Common myeloid progenitor, CD34-positive (primary cell): ENCODE results near the gene MAL.

Experiments
- CTCF ChIA-PET: fragments of 350-600 bp; sonication (Branson Sonifier 250); formaldehyde crosslinking; loops from one replicate; lab custom pipeline; 2021; ENCODE audit warnings: antibody characterized with exemption; lab: Charles Lee
- POLR2A ChIA-PET: fragments of 350-600 bp; sonication (Branson Sonifier 250); formaldehyde crosslinking; loops from one replicate; lab custom pipeline; 2021; ENCODE audit warnings: antibody characterized with exemption; lab: Charles Lee
- DNase-seq, 3 donors: peaks; one replicate each; pipeline versions ENCODE4 v3.0.0 to v3.0.0-alpha.2; 2013
- H3K27ac ChIP-seq, 2 experiments: 1 replicate in 1 of 2; 2 replicates in 1 of 2; pipeline ENCODE4 v1.7.0; 2013; ENCODE audit warnings: inconsistent platforms in 2 of 2, low read length in 2 of 2, mild to moderate bottlenecking in 2 of 2, low read depth in 1 of 2, moderate library complexity in 1 of 2; ENCODE audit not compliant: severe bottlenecking in 2 of 2, insufficient read depth in 1 of 2, poor library complexity in 1 of 2
- H3K27me3 ChIP-seq, 5 experiments: replicated peaks in 2 of 5; 1 replicate in 3 of 5; 2 replicates in 2 of 5; pipeline versions ENCODE4 v1.6.1 to v1.7.0; 2013; ENCODE audit warnings: low read length in 4 of 5, mild to moderate bottlenecking in 2 of 5, moderate library complexity in 2 of 5, inconsistent platforms in 1 of 5; ENCODE audit not compliant: insufficient read depth in 5 of 5, control insufficient read depth in 4 of 5
- H3K36me3 ChIP-seq, 4 experiments: 1 replicate in 2 of 4; 2 replicates in 2 of 4; pipeline versions ENCODE4 v1.6.1 to v1.7.0; 2013; ENCODE audit warnings: low read length in 3 of 4, control low read depth in 1 of 4, mild to moderate bottlenecking in 1 of 4; ENCODE audit not compliant: control insufficient read depth in 4 of 4, insufficient read depth in 4 of 4
- H3K4me1 ChIP-seq, 4 experiments: 1 replicate in 3 of 4; 2 replicates in 1 of 4; pipeline versions ENCODE4 v1.6.1 to v1.7.1; 2013; ENCODE audit warnings: low read length in 3 of 4, mild to moderate bottlenecking in 3 of 4, control low read depth in 1 of 4, inconsistent platforms in 1 of 4, moderate library complexity in 1 of 4; ENCODE audit not compliant: control insufficient read depth in 4 of 4, insufficient read depth in 4 of 4; ENCODE audit errors: control extremely low read depth in 1 of 4
- H3K4me3 ChIP-seq, 7 experiments: 1 replicate in 4 of 7; 2 replicates in 3 of 7; pipeline versions ENCODE4 v1.5.1 to v1.7.0; 2013; ENCODE audit warnings: mild to moderate bottlenecking in 7 of 7, low read length in 6 of 7, moderate library complexity in 6 of 7, inconsistent platforms in 2 of 7, low read depth in 2 of 7, control low read depth in 1 of 7; ENCODE audit not compliant: insufficient read depth in 4 of 7, control insufficient read depth in 1 of 7; ENCODE audit errors: extremely low read depth in 1 of 7
- H3K9me3 ChIP-seq, 5 experiments: 1 replicate in 4 of 5; 2 replicates in 1 of 5; pipeline versions ENCODE4 v1.6.1 to v1.7.1; 2013; ENCODE audit warnings: low read length in 4 of 5, mild to moderate bottlenecking in 2 of 5, inconsistent platforms in 1 of 5, low read depth in 1 of 5, moderate library complexity in 1 of 5; ENCODE audit not compliant: control insufficient read depth in 4 of 5, insufficient read depth in 2 of 5; ENCODE audit errors: control extremely low read depth in 1 of 5
- WGBS: methylation state at CpG from one replicate; pipeline ENCODE4 v1.1.5; 2013; ENCODE audit not compliant: insufficient coverage; 5-methylcytosine and 5-hydroxymethylcytosine counted together

Gene MAL

DNA sequence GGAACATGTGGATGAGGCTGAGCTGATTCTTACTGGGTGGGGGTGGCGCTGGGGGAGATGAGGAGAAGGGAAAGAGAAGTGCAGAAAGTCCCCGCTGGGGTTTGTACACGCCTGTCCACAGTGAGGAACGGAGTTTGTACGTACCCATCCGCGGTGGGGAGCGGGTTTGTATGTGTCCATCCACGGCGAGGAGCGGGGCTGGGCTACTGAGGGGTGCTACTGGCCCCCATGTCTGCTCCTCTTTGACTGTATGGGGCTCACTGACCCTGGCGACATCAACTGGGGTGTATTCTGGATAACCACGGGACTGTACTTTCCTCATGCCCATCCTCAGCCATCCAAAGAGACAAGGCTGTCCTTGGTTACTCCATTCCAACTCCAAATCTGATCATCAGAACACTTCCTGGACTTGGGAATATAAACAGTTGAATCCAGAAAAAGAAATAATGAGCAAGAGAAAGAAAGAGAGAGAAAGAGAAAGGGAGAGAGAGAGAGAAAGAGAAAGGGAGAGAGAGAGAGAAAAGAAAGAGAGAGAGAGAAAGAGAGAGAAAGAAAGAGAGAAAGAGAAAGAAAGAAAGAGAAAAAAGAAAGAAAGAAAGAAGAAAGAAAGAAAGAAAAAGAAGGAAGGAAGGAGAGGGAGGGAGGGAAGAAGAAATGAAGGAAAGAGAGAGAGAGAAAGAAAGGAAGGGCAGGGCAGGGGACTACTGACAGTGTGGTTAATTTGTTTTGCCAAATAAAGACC is 21.0 kb downstream of the MAL start:
- CTCF ChIA-PET: no interaction called here

DNA sequence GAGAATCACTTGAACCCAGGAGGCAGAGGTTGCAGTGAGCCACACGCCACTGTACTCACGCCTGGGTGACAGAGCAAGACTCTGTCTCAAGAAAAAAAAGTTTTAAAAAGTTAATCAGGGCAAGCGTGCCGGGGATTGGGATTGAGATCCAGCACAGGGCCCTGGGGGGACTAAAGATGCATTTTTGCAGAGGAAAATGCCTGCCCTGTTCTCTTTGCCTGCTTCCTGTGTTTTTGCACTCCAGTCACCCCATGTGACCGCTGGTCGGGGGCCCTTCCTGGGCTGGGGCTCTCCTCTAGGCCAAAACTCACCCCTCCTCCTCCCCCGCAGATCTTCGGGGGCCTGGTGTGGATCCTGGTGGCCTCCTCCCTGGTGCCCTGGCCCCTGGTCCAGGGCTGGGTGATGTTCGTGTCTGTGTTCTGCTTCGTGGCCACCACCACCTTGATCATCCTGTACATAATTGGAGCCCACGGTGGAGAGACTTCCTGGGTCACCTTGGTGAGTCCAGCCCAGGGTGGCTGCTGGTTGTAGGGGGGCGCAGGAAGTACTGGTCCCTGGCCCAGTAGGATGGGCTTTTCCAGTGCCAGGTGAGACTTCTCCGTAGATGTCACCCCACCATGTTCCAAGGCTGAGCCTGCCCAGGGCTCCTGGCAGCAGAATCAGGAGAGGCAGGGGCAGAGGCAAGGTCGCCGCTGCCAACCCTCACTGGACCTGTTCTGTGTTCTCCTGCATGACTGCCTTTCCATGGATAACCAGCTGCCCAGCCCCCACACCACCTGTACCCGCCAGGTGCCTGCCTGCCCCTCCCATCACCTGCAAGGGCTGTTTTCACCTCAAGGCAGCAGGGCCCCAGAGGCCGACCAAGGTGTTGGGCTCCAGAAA is 22.4 kb downstream of the MAL start:
- CTCF ChIA-PET: interaction anchor here (1.3 kb wide), 1 partner anchor 18 kb away, joined by 3 read pairs; no protein-coding TSS in a partner anchor
- Histone ChIP-seq H3K4me3 (no peak overlapping the region), H3K27ac (no peak overlapping the region), H3K4me1 (peaks cover 0 to 30% (median 13%) of the 10 kb centered on the region in 4 experiments), H3K9me3 (no peaks in the 10 kb centered on the region), H3K27me3 (peaks cover 0 to 6% (median 0%) of the 10 kb centered on the region in 5 experiments), H3K36me3 (no peaks in the 10 kb centered on the region)
- POLR2A ChIA-PET: no interaction called here
- no peak for DNase-seq
- WGBS: 79% methylated on average over 14 of the region's 17 CpGs

More for the DNA sequence above, 21.0 kb downstream of the MAL start:
- DNase-seq: no peak
- whole genome bisulfite sequencing: 99% methylated on average over 12 of the region's 13 CpGs
- Histone ChIP-seq H3K27ac (no peak overlapping the region), H3K4me1 (peaks cover 0 to 30% (median 13%) of the 10 kb centered on the region in 4 experiments), H3K36me3 (no peaks in the 10 kb centered on the region), H3K4me3 (no peak overlapping the region), H3K27me3 (peaks cover 0 to 2% (median 0%) of the 10 kb centered on the region in 5 experiments), H3K9me3 (no peaks in the 10 kb centered on the region)
- POLR2A ChIA-PET: no interaction called here

DNA sequence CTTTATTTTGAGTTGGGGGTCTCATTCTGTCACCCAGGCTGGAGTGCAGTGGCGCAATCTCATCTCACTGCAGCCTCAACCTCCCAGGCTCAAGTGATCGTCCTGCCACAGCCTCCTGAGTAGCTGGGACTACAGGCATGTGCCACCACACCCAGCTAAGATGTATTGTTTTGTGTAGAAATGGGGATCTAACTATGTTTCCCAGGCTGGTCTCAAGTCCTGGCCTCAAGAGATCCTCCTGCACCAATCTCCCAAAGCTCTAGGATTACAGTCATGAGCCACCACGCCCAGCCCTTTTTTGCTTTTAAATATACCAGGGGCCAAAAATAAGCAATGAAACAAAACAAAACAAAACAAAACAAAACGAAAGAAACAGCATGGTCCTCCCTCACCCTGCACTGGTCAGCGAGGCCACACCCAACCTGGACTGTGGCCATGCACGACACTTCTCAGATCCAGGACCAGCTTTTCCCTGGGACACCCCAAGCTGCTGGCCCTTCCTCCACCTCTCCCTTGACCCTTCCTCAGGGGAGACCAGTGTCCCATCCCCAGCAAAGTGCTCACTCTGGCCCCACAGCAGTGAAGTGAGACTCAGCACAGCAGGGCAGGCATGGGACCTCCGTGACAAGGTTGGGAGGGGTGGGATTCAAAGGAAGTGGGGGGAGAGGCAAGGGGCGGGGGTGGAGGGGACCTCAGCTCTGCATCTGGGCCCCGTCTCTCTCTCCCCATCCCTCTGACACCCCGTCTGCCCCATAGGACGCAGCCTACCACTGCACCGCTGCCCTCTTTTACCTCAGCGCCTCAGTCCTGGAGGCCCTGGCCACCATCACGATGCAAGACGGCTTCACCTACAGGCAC is 23.5 kb downstream of the MAL start:
- no peak for DNase-seq
- Histone ChIP-seq H3K9me3 (no peaks in the 10 kb centered on the region), H3K4me3 (no peak overlapping the region), H3K36me3 (no peaks in the 10 kb centered on the region), H3K27me3 (peaks cover 0 to 6% (median 0%) of the 10 kb centered on the region in 5 experiments), H3K27ac (no peak overlapping the region), H3K4me1 (peaks cover 0 to 23% (median 5%) of the 10 kb centered on the region in 4 experiments)
- ChIA-PET CTCF (interaction anchor here (1.3 kb wide), 1 partner anchor 17 kb away, joined by 3 read pairs; no protein-coding TSS in a partner anchor), POLR2A (no interaction called here)
- 97% methylated on average over 10 of the region's 15 CpGs for WGBS

DNA sequence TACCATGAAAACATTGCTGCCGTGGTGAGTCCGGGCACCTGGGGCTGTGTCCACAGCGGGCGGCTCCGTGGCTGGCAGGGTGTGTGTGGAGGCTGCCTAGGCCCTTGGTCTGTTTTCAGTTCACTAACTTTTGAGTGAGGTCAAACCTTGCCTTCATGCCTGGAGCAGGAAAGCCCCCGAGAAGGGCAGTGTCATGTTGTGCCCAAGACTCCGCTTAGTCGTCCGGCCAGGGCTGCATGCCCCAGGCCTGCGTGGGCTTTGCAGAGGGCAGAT is 24.1 kb downstream of the MAL start:
- Histone ChIP-seq H3K4me3 (no peak overlapping the region), H3K9me3 (no peaks in the 10 kb centered on the region), H3K27me3 (peaks cover 0 to 6% (median 0%) of the 10 kb centered on the region in 5 experiments), H3K4me1 (peaks cover 0 to 17% (median 4%) of the 10 kb centered on the region in 4 experiments), H3K36me3 (no peaks in the 10 kb centered on the region), H3K27ac (no peak overlapping the region)
- WGBS: 97% methylated on average over 8 of the region's 10 CpGs
- DNase-seq: no peak
- ChIA-PET POLR2A (no interaction called here), CTCF (interaction anchor here (7.1 kb wide), 1 partner anchor 27 kb away, joined by 46 read pairs; no protein-coding TSS in a partner anchor)

DNA sequence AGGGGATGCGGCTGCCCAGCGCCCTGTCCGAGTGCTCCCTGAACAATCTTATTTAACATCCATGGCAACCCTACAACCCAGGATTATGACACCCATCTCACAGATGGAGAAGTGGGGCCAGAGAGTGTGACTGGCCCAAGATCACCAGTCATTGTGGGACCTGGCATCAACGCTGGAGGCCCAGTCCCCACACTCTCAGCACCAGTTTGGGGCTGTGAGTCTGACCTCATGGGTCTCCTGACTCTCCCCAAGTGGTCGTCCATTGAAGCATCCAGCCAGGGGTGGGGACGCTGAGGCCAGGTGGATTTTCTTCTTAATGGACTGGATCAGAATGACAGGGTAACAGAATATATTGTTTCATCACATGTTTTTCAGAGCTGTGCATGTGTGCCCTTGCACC is 24.5 kb downstream of the MAL start:
- CTCF ChIA-PET: interaction anchor here (7.1 kb wide), 1 partner anchor 26 kb away, joined by 46 read pairs; no protein-coding TSS in a partner anchor
- POLR2A ChIA-PET: no interaction called here
- H3K36me3 ChIP-seq: no peaks in the 10 kb centered on the region
- DNase-seq: no peak
- H3K4me3 ChIP-seq: no peak overlapping the region
- 100% methylated on average over 2 of the region's 6 CpGs for WGBS
- H3K4me1 ChIP-seq: peaks cover 0 to 14% (median 4%) of the 10 kb centered on the region in 4 experiments
- peaks cover 0 to 6% (median 0%) of the 10 kb centered on the region in 5 experiments for H3K27me3 ChIP-seq
- H3K27ac ChIP-seq: no peak overlapping the region
- H3K9me3 ChIP-seq: no peaks in the 10 kb centered on the region

DNA sequence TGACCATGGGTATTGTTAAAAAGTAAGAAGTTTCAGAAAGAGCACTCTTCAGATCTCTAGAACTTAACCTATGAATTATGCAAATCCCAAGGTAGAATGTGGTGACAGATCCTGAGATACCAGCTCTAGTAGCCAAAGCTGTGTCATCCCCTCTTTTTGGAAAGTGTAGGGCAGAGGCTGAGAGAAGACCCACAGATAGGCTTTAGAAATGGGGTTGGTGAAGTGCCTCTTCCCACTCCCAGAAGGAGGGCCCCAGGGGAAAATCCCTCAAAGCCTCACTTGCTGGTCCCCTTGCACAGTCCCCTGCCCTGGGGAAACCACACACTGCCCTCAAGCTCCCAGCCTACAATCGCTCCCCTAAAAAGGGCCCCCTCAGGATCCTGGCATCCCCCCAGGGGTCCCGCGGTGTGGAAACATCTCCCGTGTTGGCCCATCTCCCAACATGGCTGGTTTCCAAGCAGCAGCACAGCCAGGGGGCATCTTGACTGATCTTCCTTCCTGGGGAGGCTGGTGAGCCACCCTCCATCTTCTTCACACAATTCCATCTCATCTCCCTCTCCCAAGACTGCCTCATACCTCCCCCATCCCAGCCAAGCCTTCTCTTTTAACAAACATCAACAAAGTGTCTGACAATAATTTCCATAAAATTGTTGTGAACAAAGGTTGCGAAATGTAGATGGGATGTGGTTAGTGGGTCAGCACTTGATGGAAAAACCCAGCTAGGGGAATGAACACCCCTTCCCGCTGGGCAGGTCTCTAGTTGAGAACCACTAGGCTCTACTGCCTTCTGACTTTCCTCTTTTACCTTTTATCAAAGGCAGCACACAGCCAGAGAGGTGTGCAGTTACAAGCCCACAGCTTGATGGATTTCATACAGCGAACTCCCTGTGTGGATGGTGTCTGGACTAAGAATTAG is 25.1 kb downstream of the MAL start:
- Histone ChIP-seq H3K4me1 (peaks cover 0 to 9% (median 4%) of the 10 kb centered on the region in 4 experiments), H3K27ac (no peak overlapping the region), H3K9me3 (no peaks in the 10 kb centered on the region), H3K27me3 (peaks cover 0 to 6% (median 0%) of the 10 kb centered on the region in 5 experiments), H3K4me3 (no peak overlapping the region), H3K36me3 (no peaks in the 10 kb centered on the region)
- POLR2A ChIA-PET: no interaction called here
- DNase-seq: no peak
- WGBS: 29% methylated on average over 5 of the region's 7 CpGs
- CTCF ChIA-PET: interaction anchor here (7.1 to 7.4 kb wide), 2 partner anchors 26 to 28 kb away, joined by 41 to 46 read pairs; no protein-coding TSS in a partner anchor
